Heart right ventricle (tissue), 16 donors: Measurements from ENCODE around the gene QKI. TPM values are rescaled to one million over a fixed set of nuclear protein-coding genes. Genes with fewer than 3 reads are reported as not detected.

Source experiments
- ATAC-seq, 8 donors: fragments of 200-7000 bp; cut with Tn5 transposase; one replicate each; pipeline ENCODE4 v1.9.1; 2020; ENCODE audit warnings: mild to moderate bottlenecking in 8 of 8, moderate library complexity in 8 of 8, moderate number of reproducible peaks in 1 of 8
- DNase-seq, 2 donors: peaks; one replicate each; pipeline ENCODE4 v3.0.0-alpha.2; 2020
- H3K27ac ChIP-seq, 10 donors: fragments of 200-600 bp; sonication (generic) in 2 of 10; one replicate each; pipeline versions ENCODE4 v1.5.0 to v1.8.0; 2020 to 2022; ENCODE audit warnings: mild to moderate bottlenecking in 3 of 10
- H3K27me3 ChIP-seq, 7 donors: fragments of 200-600 bp; one replicate each; pipeline ENCODE4 v1.8.0; 2021 to 2022; ENCODE audit warnings: mild to moderate bottlenecking in 2 of 7
- H3K36me3 ChIP-seq, 9 donors: fragments of 200-600 bp; sonication (generic) in 1 of 9; one replicate each; pipeline versions ENCODE4 v1.5.0 to v1.8.0; 2020 to 2022; ENCODE audit warnings: mild to moderate bottlenecking in 2 of 9
- H3K4me1 ChIP-seq, 9 donors: fragments of 200-600 bp; sonication (generic) in 1 of 9; one replicate each; pipeline versions ENCODE4 v1.5.0 to v1.8.0; 2020 to 2022; ENCODE audit warnings: mild to moderate bottlenecking in 4 of 9
- H3K4me3 ChIP-seq, 10 donors: fragments of 200-600 bp; sonication (generic) in 2 of 10; one replicate each; pipeline versions ENCODE4 v1.5.0 to v1.8.0; 2020 to 2022; ENCODE audit warnings: mild to moderate bottlenecking in 7 of 10, moderate library complexity in 2 of 10
- H3K9me3 ChIP-seq, 11 donors: fragments of 200-600 bp in 10 of 11; sonication (generic) in 2 of 11; one replicate each; pipeline versions ENCODE4 v1.5.0 to v1.8.0; 2013 to 2022; ENCODE audit warnings: mild to moderate bottlenecking in 2 of 11, control low read depth in 1 of 11, moderate library complexity in 1 of 11
- CTCF ChIP-seq, 9 donors: fragments of 200-600 bp; sonication (generic) in 2 of 9; IDR thresholded peaks; one replicate each; pipeline versions ENCODE4 v1.5.0 to v1.8.0; 2021 to 2022; ENCODE audit warnings: antibody characterized with exemption in 9 of 9, mild to moderate bottlenecking in 5 of 9, moderate library complexity in 1 of 9
- WGBS, 2 donors: extraction: QIAGEN DNeasy Blood & Tissue Kit; methylation state at CpG; one replicate each; pipeline ENCODE4 v1.1.7; 2013; ENCODE audit warnings: inconsistent platforms in 1 of 2; 5-methylcytosine and 5-hydroxymethylcytosine counted together
- intact Hi-C, 10 donors: fragments of 100-400 bp; cut with DNase I; formaldehyde crosslinking; loops; one replicate each; pipeline versions ENCODE4 v1.11.1 to v1.14.2; 2022
- polyA plus RNA-seq, 2 donors: library from polyadenylated mRNA; stranded (reverse); fragments of 200-250 nt; gene quantifications; one replicate each; pipeline ENCODE4 v1.2.3, GENCODE V29; 2013
- total RNA-seq, 10 donors: library from RNA; stranded (reverse); fragmentation: NEBNext Ultra II Directional in 3 of 10; extraction: Animal tissue kit (Norgen Biotek cat#: 25700) in 3 of 10; gene quantifications; one replicate each; pipeline versions ENCODE4 v1.2.1 to v1.2.4, GENCODE V29; 2021 to 2023
- donor health status: Arrhythmogenic right ventricular cardiomyopathy.
- donor health status: ischemic (EF 13 %, LVEDD 7.1; RV severe dilation, severe dysfunction).
- donor health status: healthy with polysubstance abuse.
- donor health status: DM: no; HTN: yes; CAD: no.
- donor health status: DM: no; HTN: no; CAD: no.
- donor health status: ischemic (EF 25% LVEDD 6.9; RV normal size, moderate dysfunction).
- donor health status: ischemic (EF 25% LVEDD 5.7; RV mildly dilated, moderate dysfunction).
- donor health status: healthy.
- donor health status: DM: yes; HTN: yes; CAD: no.
- donor health status: Ischemic cardiomyopathy.
- donor health status: ischemic (EF 35%, LVEDD 5.7; RV mildly dilated, moderate dysfunction).
- donor health status: nonischemic (EF 11% LVEDD 7.7; RV severe dilation, severe dysfunction).
- donor health status: DM: yes; HTN: yes; CAD: no.
- donor health status: PGD.
- donor health status: ischemic (EF 29% LVEDD 5.4; RV normal size, mild dysfunction).
- donor health status: nonischemic (EF 23%, LVEDD 6.1; RV moderate dilation, normal function).

The QKI gene
- total and polyA plus RNA-seq, 12 donors = 74.7 to 551 (median 493) TPM

GRCh38 chr6:163369628-163370365 is 44.7 kb upstream of the QKI start:
- Histone ChIP-seq H3K27me3 (no peaks in the 10 kb centered on the region), H3K27ac (peak overlapping the region in 2 of 10 donors; percentile 7 to 8), H3K4me3 (no peak overlapping the region), H3K36me3 (no peaks in the 10 kb centered on the region), H3K9me3 (no peaks in the 10 kb centered on the region), H3K4me1 (peaks cover 0 to 20% (median 10%) of the 10 kb centered on the region in 9 donors)
- TF ChIP-seq CTCF (IDR thresholded peaks at IDR 0.05) = no peak
- DNase-seq = no peak
- intact Hi-C loops = no loop called here
- ATAC-seq = peak in 1 of 8 donors; percentile 32
- 83 to 89% methylated on average over 15 of the region's 15 CpGs for WGBS, 2 donors

GRCh38 chr6:163370464-163371117 is 43.9 kb upstream of the QKI start:
- Histone ChIP-seq H3K4me1 (peaks cover 0 to 20% (median 10%) of the 10 kb centered on the region in 9 donors), H3K27me3 (no peaks in the 10 kb centered on the region), H3K36me3 (no peaks in the 10 kb centered on the region), H3K4me3 (no peak overlapping the region), H3K9me3 (no peaks in the 10 kb centered on the region), H3K27ac (peak overlapping the region in 2 of 10 donors; percentile 7 to 8)
- ATAC-seq (no peak), DNase-seq (no peak)
- 54 to 67% methylated on average over 5 of the region's 5 CpGs for WGBS, 2 donors
- intact Hi-C loops = no loop called here
- no peak for TF ChIP-seq CTCF (IDR thresholded peaks at IDR 0.05)

GRCh38 chr6:163371129-163371528 is 43.4 kb upstream of the QKI start:
- ATAC-seq = no peak
- intact Hi-C loops = no loop called here
- 72 to 78% methylated on average over 2 of the region's 2 CpGs for WGBS, 2 donors

GRCh38 chr6:163373240-163373639 is 41.3 kb upstream of the QKI start:
- Histone ChIP-seq H3K9me3 (no peaks in the 10 kb centered on the region), H3K36me3 (no peaks in the 10 kb centered on the region), H3K4me1 (peaks cover 0 to 20% (median 10%) of the 10 kb centered on the region in 9 donors), H3K4me3 (no peak overlapping the region), H3K27ac (no peak overlapping the region), H3K27me3 (no peaks in the 10 kb centered on the region)
- DNase-seq (no peak), ATAC-seq (no peak)
- no peak for TF ChIP-seq CTCF (IDR thresholded peaks at IDR 0.05)
- intact Hi-C loops = no loop called here
- 77 to 95% methylated on average over 9 of the region's 9 CpGs for WGBS, 2 donors

More at GRCh38 chr6:163371129-163371528, 43.4 kb upstream of the QKI start:
- no peak overlapping the region for H3K4me3 ChIP-seq
- H3K9me3 ChIP-seq = no peaks in the 10 kb centered on the region
- H3K4me1 ChIP-seq = peaks cover 0 to 20% (median 10%) of the 10 kb centered on the region in 9 donors
- DNase-seq = no peak
- H3K36me3 ChIP-seq = no peaks in the 10 kb centered on the region
- no peaks in the 10 kb centered on the region for H3K27me3 ChIP-seq
- H3K27ac ChIP-seq = no peak overlapping the region
- TF ChIP-seq CTCF (IDR thresholded peaks at IDR 0.05) = no peak
